Measurements from ENCODE around the gene MORN1.

GRCh38 chr1:2326524-2326923 is 64.8 kb downstream of the MORN1 start:
- no peak for TF ChIP-seq CTCF (IDR thresholded peaks at IDR 0.05)
- no peak for TF ChIP-seq POLR2A (IDR thresholded peaks at IDR 0.05)

Data from right lobe of liver (tissue), 4 donors.